ENCODE results near the gene ZC3H8.

- TF ChIP-seq EZH2 (IDR thresholded peaks at IDR 0.05; ENCODE audit: borderline replicate concordance, low read depth, low read length, severe bottlenecking) (no peak), CTCF (IDR thresholded peaks at IDR 0.05; ENCODE audit: borderline replicate concordance, extremely low read depth, low read length, poor library complexity, severe bottlenecking) (no peak)
Observed at GRCh38 chr2:112195167-112195766, 59.6 kb downstream of the ZC3H8 start.
